Vagina (tissue), 2 donors: ENCODE measurements around the gene DLG3.
"Not testable (repeated sequence)": the region's sequence is repeated elsewhere in the genome, so short reads cannot be mapped to it uniquely, and the experiment has no call there.

Experiments used
- CTCF ChIP-seq, 3 experiments: fragments of 450-650 bp in 2 of 3; fragments of 200-600 bp in 1 of 3; sonication (generic) in 1 of 3; IDR thresholded peaks; one replicate each; pipeline ENCODE4 v1.5.1; 2017 to 2019; ENCODE audit warnings: antibody characterized with exemption in 3 of 3, mild to moderate bottlenecking in 2 of 3, moderate library complexity in 2 of 3
- POLR2A ChIP-seq, 2 donors: fragments of 450-650 bp; IDR thresholded peaks; one replicate each; pipeline ENCODE4 v1.6.1; 2017; ENCODE audit warnings: antibody characterized with exemption in 2 of 2, mild to moderate bottlenecking in 2 of 2, moderate library complexity in 2 of 2
- POLR2AphosphoS5 ChIP-seq, 2 donors: sonication (generic); formaldehyde crosslinking; IDR thresholded peaks; one replicate each; pipeline ENCODE4 v1.9.0; 2017; ENCODE audit warnings: antibody characterized with exemption in 2 of 2, mild to moderate bottlenecking in 2 of 2, low read depth in 1 of 2; ENCODE audit not compliant: insufficient read depth in 1 of 2

- not testable (repeated sequence) for TF ChIP-seq POLR2A (IDR thresholded peaks at IDR 0.05); CTCF (IDR thresholded peaks at IDR 0.05); POLR2AphosphoS5 (IDR thresholded peaks at IDR 0.05; ENCODE audit: insufficient read depth in 1 of 2, low read depth in 1 of 2)
These were observed 70.6 kb downstream of the DLG3 start for GRCh38 chrX:70515270-70515669.
